ENCODE results near the gene DNAJC25.

DNAJC25 gene

GRCh38 chr9:111678293-111678692 is 47.2 kb downstream of the DNAJC25 start:
- no peak for TF ChIP-seq CTCF (IDR thresholded peaks at IDR 0.05; ENCODE audit: borderline replicate concordance, control extremely low read depth, extremely low read depth, insufficient read depth, missing control alignments)
- no peak for DNase-seq (ENCODE audit: low spot score)
- in situ Hi-C loops (cut with MboI; ENCODE audit: low sequenced_read_pairs, unreplicated experiment): no loop called here

GRCh38 chr9:111679199-111679598 is 48.1 kb downstream of the DNAJC25 start:
- no peak for DNase-seq (ENCODE audit: low spot score)
- no peak for TF ChIP-seq CTCF (IDR thresholded peaks at IDR 0.05; ENCODE audit: borderline replicate concordance, control extremely low read depth, extremely low read depth, insufficient read depth, missing control alignments)
- in situ Hi-C loops (cut with MboI; ENCODE audit: low sequenced_read_pairs, unreplicated experiment): no loop called here

- no peak for TF ChIP-seq CTCF (IDR thresholded peaks at IDR 0.05; ENCODE audit: borderline replicate concordance, control extremely low read depth, extremely low read depth, insufficient read depth, missing control alignments)
- DNase-seq (ENCODE audit: low spot score): no peak
- in situ Hi-C loops (cut with MboI; ENCODE audit: low sequenced_read_pairs, unreplicated experiment): no loop called here
Observed at GRCh38 chr9:111683392-111683791, 52.3 kb downstream of the DNAJC25 start.

GRCh38 chr9:111691672-111692329 is 60.7 kb downstream of the DNAJC25 start:
- no peak for TF ChIP-seq CTCF (IDR thresholded peaks at IDR 0.05; ENCODE audit: borderline replicate concordance, control extremely low read depth, extremely low read depth, insufficient read depth, missing control alignments)
- peak; percentile 16 for DNase-seq (ENCODE audit: low spot score)
- in situ Hi-C loops (cut with MboI; ENCODE audit: low sequenced_read_pairs, unreplicated experiment): no loop called here

- no peak for TF ChIP-seq CTCF (IDR thresholded peaks at IDR 0.05; ENCODE audit: borderline replicate concordance, control extremely low read depth, extremely low read depth, insufficient read depth, missing control alignments)
- DNase-seq (ENCODE audit: low spot score): no peak
- in situ Hi-C loops (cut with MboI; ENCODE audit: low sequenced_read_pairs, unreplicated experiment): no loop called here
Observed at GRCh38 chr9:111696796-111697195, 65.7 kb downstream of the DNAJC25 start.

- no peak for DNase-seq (ENCODE audit: low spot score)
Observed at GRCh38 chr9:111700776-111701175, 69.6 kb downstream of the DNAJC25 start.

More at GRCh38 chr9:111700776-111701175, 69.6 kb downstream of the DNAJC25 start:
- no peak for TF ChIP-seq CTCF (IDR thresholded peaks at IDR 0.05; ENCODE audit: borderline replicate concordance, control extremely low read depth, extremely low read depth, insufficient read depth, missing control alignments)
- in situ Hi-C loops (cut with MboI; ENCODE audit: low sequenced_read_pairs, unreplicated experiment): no loop called here

Data from GM13976 (cell line).